Endothelial cell of umbilical vein (primary cell): ENCODE results near the gene RASAL2.

Source experiments
- CTCF ChIP-seq, 2 donors: IDR thresholded peaks; 1 replicate in 1 of 2; 2 replicates in 1 of 2; pipeline ENCODE4 v1.5.1; 2011; ENCODE audit warnings: low read length in 2 of 2, mild to moderate bottlenecking in 2 of 2, moderate library complexity in 2 of 2, control low read depth in 1 of 2, inconsistent platforms in 1 of 2, low read depth in 1 of 2; ENCODE audit not compliant: insufficient read depth in 1 of 2; ENCODE audit errors: extremely low read depth in 1 of 2
- EZH2 ChIP-seq: IDR thresholded peaks from 2 replicates; pipeline ENCODE4 v1.6.1; 2012; ENCODE audit warnings: borderline replicate concordance, low read depth, mild to moderate bottlenecking, moderate library complexity, low read length, inconsistent platforms; ENCODE audit not compliant: severe bottlenecking
- JUN ChIP-seq: IDR thresholded peaks from 2 replicates; pipeline ENCODE4 v1.6.1; 2011; ENCODE audit warnings: borderline replicate concordance, low read depth; ENCODE audit not compliant: insufficient read length, insufficient read depth
- MAX ChIP-seq: IDR thresholded peaks from 2 replicates; pipeline ENCODE4 v1.6.1; 2011; ENCODE audit not compliant: insufficient read depth, insufficient read length
- MYC ChIP-seq: IDR thresholded peaks from one replicate; pipeline ENCODE4 v1.6.1; 2011; ENCODE audit warnings: mild to moderate bottlenecking, low read depth, low read length
- POLR2A ChIP-seq: IDR thresholded peaks from 2 replicates; pipeline ENCODE4 v1.6.1; 2012; ENCODE audit warnings: low read depth, mild to moderate bottlenecking, control low read depth, low read length

- no peak for TF ChIP-seq CTCF (IDR thresholded peaks at IDR 0.05; ENCODE audit: extremely low read depth in 1 of 2, insufficient read depth in 1 of 2, low read depth in 1 of 2, low read length in 2 of 2)
- no peak for TF ChIP-seq EZH2
- no peak for TF ChIP-seq POLR2A
- no peak for TF ChIP-seq MAX
- no peak for TF ChIP-seq JUN
- no peak for TF ChIP-seq MYC
Observed at GRCh38 chr1:178493301-178493741, 399.4 kb downstream of the RASAL2 start.
